ENCODE data around the gene ZNF141. TPM values are rescaled to one million over a fixed set of nuclear protein-coding genes. Genes with fewer than 3 reads are reported as not detected.
A peak's percentile ranks its signal among the peaks of the same experiment; 100 is the strongest.

The ZNF141 gene
- total RNA-seq (2021; ENCODE audit: unreplicated experiment) (not detected), Bru-seq, nascent RNA (percentile 13 among the genes with signal in this experiment), BruChase-seq, experiment 1, labeled RNA remaining after a 2-hour chase (percentile 20 among the genes with signal in this experiment), BruChase-seq, experiment 2, labeled RNA remaining after a 6-hour chase (percentile 22 among the genes with signal in this experiment)
- not detected for polyA plus RNA-seq (2012; ENCODE audit: insufficient read length)
- long read RNA-seq: 0 reads

- ATAC-seq (no peak), DNase-seq (ENCODE audit: low read depth, low spot score) (no peak)
- Histone ChIP-seq H3K9me3 (ENCODE audit: control insufficient read depth, insufficient read depth, low read depth, low read length) (no peaks in the 10 kb centered on the region), H3K36me3 (ENCODE audit: control insufficient read depth, insufficient read depth, low read length) (no peaks in the 10 kb centered on the region), H3K4me1 (ENCODE audit: control insufficient read depth, insufficient read depth, low read length) (no peaks in the 10 kb centered on the region), H3K4me3 (ENCODE audit: low read depth in 2 of 2, low read length in 2 of 2) (peak within 1 kb of the TSS in 1 of 2 experiments; percentile 39; a peak in 1 of 4 replicates), H3K27ac (ENCODE audit: low read length) (no peak within 1 kb of the TSS), H3K27me3 (ENCODE audit: control insufficient read depth, insufficient read depth, low read length) (no peaks in the 10 kb centered on the region)
- POLR2A ChIA-PET: no interaction called here
- in situ Hi-C loops (cut with HindIII; ENCODE audit: low pct_unique_long_range_greater_than_20kb, low sequenced_read_pairs): no loop called here
- TF ChIP-seq POLR2AphosphoS5 (IDR thresholded peaks at IDR 0.05; ENCODE audit: low read depth, low read length): no peak
- TF ChIP-seq SIN3A (IDR thresholded peaks at IDR 0.05; ENCODE audit: borderline replicate concordance, insufficient read depth, low read depth, low read length): no peak
- CTCF ChIA-PET: no interaction called here
- intact Hi-C loops (cut with micrococcal nuclease; ENCODE audit: unreplicated experiment): no loop called here
- BruUV-seq (replicated peaks): no TSS peak
Measured at GRCh38 chr4:337143-337931, at the start of gene ZNF141. ZNF141 (plus strand) TSS chr4:337814; CDS start chr4:337984, 170 bp downstream.

- H3K4me1 ChIP-seq (ENCODE audit: control insufficient read depth, insufficient read depth, low read length): no peaks in the 10 kb centered on the region
- in situ Hi-C loops (cut with HindIII; ENCODE audit: low pct_unique_long_range_greater_than_20kb, low sequenced_read_pairs) (no loop called here), intact Hi-C loops (cut with micrococcal nuclease; ENCODE audit: unreplicated experiment) (no loop called here)
- H3K27ac ChIP-seq (ENCODE audit: low read length): no peak overlapping the region
- ChIA-PET POLR2A (no interaction called here), CTCF (no interaction called here)
- H3K4me3 ChIP-seq (ENCODE audit: low read depth in 2 of 2, low read length in 2 of 2): no peak overlapping the region
- ATAC-seq (no peak), DNase-seq (ENCODE audit: low read depth, low spot score) (no peak)
- no TSS peak for BruUV-seq (replicated peaks)
- 0 out of 2 replicates have a peak, but pooled peaks cover 7% of the 10 kb centered on the region for H3K9me3 ChIP-seq (ENCODE audit: control insufficient read depth, insufficient read depth, low read depth, low read length)
- no peaks in the 10 kb centered on the region for H3K27me3 ChIP-seq (ENCODE audit: control insufficient read depth, insufficient read depth, low read length)
- TF ChIP-seq POLR2AphosphoS5 (IDR thresholded peaks at IDR 0.05; ENCODE audit: low read depth, low read length) (no peak), SIN3A (IDR thresholded peaks at IDR 0.05; ENCODE audit: borderline replicate concordance, insufficient read depth, low read depth, low read length) (no peak), TCF7L2 (IDR thresholded peaks at IDR 0.05; ENCODE audit: low read depth, low read length) (no peak), REST (IDR thresholded peaks at IDR 0.05; ENCODE audit: insufficient read depth in 1 of 2, low read depth in 2 of 2, low read length in 1 of 2) (no peak), CTCF (IDR thresholded peaks at IDR 0.05) (no peak)
- H3K36me3 ChIP-seq (ENCODE audit: control insufficient read depth, insufficient read depth, low read length): no peaks in the 10 kb centered on the region
Measured at GRCh38 chr4:288891-289290, 48.7 kb upstream of the ZNF141 start.

- ChIA-PET POLR2A (no interaction called here), CTCF (no interaction called here)
- H3K9me3 ChIP-seq (ENCODE audit: control insufficient read depth, insufficient read depth, low read depth, low read length): no peaks in the 10 kb centered on the region
- H3K36me3 ChIP-seq (ENCODE audit: control insufficient read depth, insufficient read depth, low read length): no peaks in the 10 kb centered on the region
- ATAC-seq: no peak
- no peaks in the 10 kb centered on the region for H3K4me1 ChIP-seq (ENCODE audit: control insufficient read depth, insufficient read depth, low read length)
- TF ChIP-seq POLR2AphosphoS5 (IDR thresholded peaks at IDR 0.05; ENCODE audit: low read depth, low read length) (no peak), SIN3A (IDR thresholded peaks at IDR 0.05; ENCODE audit: borderline replicate concordance, insufficient read depth, low read depth, low read length) (no peak), TCF7L2 (IDR thresholded peaks at IDR 0.05; ENCODE audit: low read depth, low read length) (no peak), REST (IDR thresholded peaks at IDR 0.05; ENCODE audit: insufficient read depth in 1 of 2, low read depth in 2 of 2, low read length in 1 of 2) (no peak), CTCF (IDR thresholded peaks at IDR 0.05) (no peak)
- BruUV-seq (replicated peaks): no TSS peak
- intact Hi-C loops (cut with micrococcal nuclease; ENCODE audit: unreplicated experiment): no loop called here
- no peak overlapping the region for H3K4me3 ChIP-seq (ENCODE audit: low read depth in 2 of 2, low read length in 2 of 2)
- in situ Hi-C loops (cut with HindIII; ENCODE audit: low pct_unique_long_range_greater_than_20kb, low sequenced_read_pairs): no loop called here
- no peak overlapping the region for H3K27ac ChIP-seq (ENCODE audit: low read length)
- no peak for DNase-seq (ENCODE audit: low read depth, low spot score)
- no peaks in the 10 kb centered on the region for H3K27me3 ChIP-seq (ENCODE audit: control insufficient read depth, insufficient read depth, low read length)
Measured at GRCh38 chr4:294732-295131, 42.9 kb upstream of the ZNF141 start.
